Fibroblast of lung (primary cell): ENCODE measurements around the gene YTHDC2.

Experiments
- EZH2 ChIP-seq: IDR thresholded peaks from 2 replicates; pipeline ENCODE4 v1.5.1; 2012; ENCODE audit warnings: low read length, control low read depth, mild to moderate bottlenecking; ENCODE audit errors: missing control alignments
- TF ChIP-seq, protein P1 (sequence below), 2 donors: IDR thresholded peaks in 1 of 2; conservative IDR thresholded peaks in 1 of 2; 1 replicate in 1 of 2; 2 replicates in 1 of 2; pipeline ENCODE4 v1.5.1; 2011 to 2012; ENCODE audit warnings: low read length in 2 of 2, control low read depth in 1 of 2, inconsistent platforms in 1 of 2, low read depth in 1 of 2, mild to moderate bottlenecking in 1 of 2

DNA sequence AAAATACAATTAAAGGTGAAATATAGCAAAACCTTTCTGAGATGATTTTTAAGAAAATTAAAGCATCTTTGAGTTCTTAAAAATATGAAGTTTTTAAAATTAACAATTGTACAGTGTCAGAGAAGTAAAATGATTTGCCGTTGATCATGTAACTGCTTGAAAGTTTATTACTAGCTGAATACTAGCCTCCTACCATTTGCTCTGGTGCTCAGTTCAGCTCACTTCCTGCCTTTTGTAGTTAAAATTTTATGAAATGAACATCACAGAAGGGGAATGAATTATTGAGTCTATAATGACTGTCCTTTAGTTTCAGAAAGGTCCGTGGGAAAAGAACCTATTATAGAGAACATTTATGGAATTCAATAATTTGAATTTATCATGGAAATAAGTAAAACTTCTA, 9.7 kb downstream of the YTHDC2 start:
- TF ChIP-seq, protein P1, sequence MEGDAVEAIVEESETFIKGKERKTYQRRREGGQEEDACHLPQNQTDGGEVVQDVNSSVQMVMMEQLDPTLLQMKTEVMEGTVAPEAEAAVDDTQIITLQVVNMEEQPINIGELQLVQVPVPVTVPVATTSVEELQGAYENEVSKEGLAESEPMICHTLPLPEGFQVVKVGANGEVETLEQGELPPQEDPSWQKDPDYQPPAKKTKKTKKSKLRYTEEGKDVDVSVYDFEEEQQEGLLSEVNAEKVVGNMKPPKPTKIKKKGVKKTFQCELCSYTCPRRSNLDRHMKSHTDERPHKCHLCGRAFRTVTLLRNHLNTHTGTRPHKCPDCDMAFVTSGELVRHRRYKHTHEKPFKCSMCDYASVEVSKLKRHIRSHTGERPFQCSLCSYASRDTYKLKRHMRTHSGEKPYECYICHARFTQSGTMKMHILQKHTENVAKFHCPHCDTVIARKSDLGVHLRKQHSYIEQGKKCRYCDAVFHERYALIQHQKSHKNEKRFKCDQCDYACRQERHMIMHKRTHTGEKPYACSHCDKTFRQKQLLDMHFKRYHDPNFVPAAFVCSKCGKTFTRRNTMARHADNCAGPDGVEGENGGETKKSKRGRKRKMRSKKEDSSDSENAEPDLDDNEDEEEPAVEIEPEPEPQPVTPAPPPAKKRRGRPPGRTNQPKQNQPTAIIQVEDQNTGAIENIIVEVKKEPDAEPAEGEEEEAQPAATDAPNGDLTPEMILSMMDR (conservative IDR thresholded peaks at IDR 0.05 in 1 of 2, IDR thresholded peaks at IDR 0.05 in 1 of 2; ENCODE audit: low read depth in 1 of 2, low read length in 2 of 2): no peak
- no peak for TF ChIP-seq EZH2
